ENCODE results near the gene MEIG1.
"Not testable (repeated sequence)": the region's sequence is repeated elsewhere in the genome, so short reads cannot be mapped to it uniquely, and the experiment has no call there.

DNA sequence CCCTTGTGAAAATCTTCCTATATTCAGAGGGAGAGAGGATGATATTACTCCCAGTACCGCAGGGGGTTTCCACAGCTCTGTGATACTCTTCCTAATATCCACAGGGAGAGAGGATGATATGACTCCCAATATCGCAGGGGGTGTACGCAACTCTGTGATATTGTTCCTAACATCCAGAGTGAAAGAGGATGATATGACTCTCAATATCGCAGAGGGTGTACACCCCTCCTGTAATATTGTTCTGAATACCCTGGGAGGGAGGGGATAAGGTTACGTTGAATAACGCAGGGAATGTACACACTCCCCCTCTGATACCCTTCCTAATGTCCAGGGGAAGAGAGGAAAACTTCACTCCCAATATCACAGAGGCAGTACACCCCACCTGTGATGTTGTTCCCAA is 30.4 kb downstream of the MEIG1 start:
- TF ChIP-seq FOXA1 (IDR thresholded peaks at IDR 0.05); FOXM1 (IDR thresholded peaks at IDR 0.05; ENCODE audit: borderline replicate concordance); ZNF384 (IDR thresholded peaks at IDR 0.05); TARDBP (IDR thresholded peaks at IDR 0.05); SP1 (IDR thresholded peaks at IDR 0.05); BHLHE40 (IDR thresholded peaks at IDR 0.05; ENCODE audit: borderline replicate concordance); L3MBTL2 (conservative IDR thresholded peaks at IDR 0.05); FOXK2 (IDR thresholded peaks at IDR 0.05); SUZ12 (IDR thresholded peaks at IDR 0.05); HDGF (IDR thresholded peaks at IDR 0.05; ENCODE audit: borderline replicate concordance); LEF1 (IDR thresholded peaks at IDR 0.05; ENCODE audit: borderline replicate concordance); ELF4 (IDR thresholded peaks at IDR 0.05); NFRKB (IDR thresholded peaks at IDR 0.05): not testable (repeated sequence)
- TF ChIP-seq, protein P1, sequence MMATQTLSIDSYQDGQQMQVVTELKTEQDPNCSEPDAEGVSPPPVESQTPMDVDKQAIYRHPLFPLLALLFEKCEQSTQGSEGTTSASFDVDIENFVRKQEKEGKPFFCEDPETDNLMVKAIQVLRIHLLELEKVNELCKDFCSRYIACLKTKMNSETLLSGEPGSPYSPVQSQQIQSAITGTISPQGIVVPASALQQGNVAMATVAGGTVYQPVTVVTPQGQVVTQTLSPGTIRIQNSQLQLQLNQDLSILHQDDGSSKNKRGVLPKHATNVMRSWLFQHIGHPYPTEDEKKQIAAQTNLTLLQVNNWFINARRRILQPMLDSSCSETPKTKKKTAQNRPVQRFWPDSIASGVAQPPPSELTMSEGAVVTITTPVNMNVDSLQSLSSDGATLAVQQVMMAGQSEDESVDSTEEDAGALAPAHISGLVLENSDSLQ (IDR thresholded peaks at IDR 0.05), result not testable (repeated sequence)

Measured in HEK293T (cell line).